ENCODE measurements around the gene RIMBP2.

The RIMBP2 gene

GRCh38 chr12:130583800-130584199 is 132.3 kb downstream of the RIMBP2 start:
- no peak for TF ChIP-seq ZFX (IDR thresholded peaks at IDR 0.05; ENCODE audit: borderline replicate concordance)
- TF ChIP-seq, protein P1, sequence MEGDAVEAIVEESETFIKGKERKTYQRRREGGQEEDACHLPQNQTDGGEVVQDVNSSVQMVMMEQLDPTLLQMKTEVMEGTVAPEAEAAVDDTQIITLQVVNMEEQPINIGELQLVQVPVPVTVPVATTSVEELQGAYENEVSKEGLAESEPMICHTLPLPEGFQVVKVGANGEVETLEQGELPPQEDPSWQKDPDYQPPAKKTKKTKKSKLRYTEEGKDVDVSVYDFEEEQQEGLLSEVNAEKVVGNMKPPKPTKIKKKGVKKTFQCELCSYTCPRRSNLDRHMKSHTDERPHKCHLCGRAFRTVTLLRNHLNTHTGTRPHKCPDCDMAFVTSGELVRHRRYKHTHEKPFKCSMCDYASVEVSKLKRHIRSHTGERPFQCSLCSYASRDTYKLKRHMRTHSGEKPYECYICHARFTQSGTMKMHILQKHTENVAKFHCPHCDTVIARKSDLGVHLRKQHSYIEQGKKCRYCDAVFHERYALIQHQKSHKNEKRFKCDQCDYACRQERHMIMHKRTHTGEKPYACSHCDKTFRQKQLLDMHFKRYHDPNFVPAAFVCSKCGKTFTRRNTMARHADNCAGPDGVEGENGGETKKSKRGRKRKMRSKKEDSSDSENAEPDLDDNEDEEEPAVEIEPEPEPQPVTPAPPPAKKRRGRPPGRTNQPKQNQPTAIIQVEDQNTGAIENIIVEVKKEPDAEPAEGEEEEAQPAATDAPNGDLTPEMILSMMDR (IDR thresholded peaks at IDR 0.05): no peak

GRCh38 chr12:130583317-130583716 is 132.8 kb downstream of the RIMBP2 start:
- H3K27ac ChIP-seq: no peak overlapping the region
- TF ChIP-seq, protein P1 (IDR thresholded peaks at IDR 0.05): no peak
- TF ChIP-seq ZFX (IDR thresholded peaks at IDR 0.05; ENCODE audit: borderline replicate concordance): no peak

More at GRCh38 chr12:130583800-130584199, 132.3 kb downstream of the RIMBP2 start:
- no peak overlapping the region for H3K27ac ChIP-seq

DNA sequence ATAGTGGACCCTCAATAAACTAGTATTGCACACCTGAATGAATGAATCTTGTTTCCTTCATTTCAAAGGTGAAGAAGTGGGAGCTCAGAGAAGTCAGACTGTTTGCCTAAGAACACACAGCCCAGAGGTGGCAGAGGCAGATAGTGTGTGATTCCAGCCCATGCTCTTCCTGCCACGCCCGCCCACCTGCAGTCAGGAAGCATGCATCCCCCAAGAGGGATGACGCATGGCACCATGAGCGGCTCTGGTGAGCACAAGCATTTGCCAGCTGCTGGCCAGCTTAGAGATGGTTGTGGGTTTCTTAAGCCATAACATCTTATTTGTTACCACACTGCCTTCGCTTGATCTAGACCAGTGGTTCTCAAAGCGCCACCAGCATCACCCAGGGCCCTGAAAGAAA is 133.8 kb downstream of the RIMBP2 start:
- no peak for TF ChIP-seq ZFX (IDR thresholded peaks at IDR 0.05; ENCODE audit: borderline replicate concordance)
- TF ChIP-seq, protein P1 (IDR thresholded peaks at IDR 0.05): no peak
- H3K27ac ChIP-seq: no peak overlapping the region

DNA sequence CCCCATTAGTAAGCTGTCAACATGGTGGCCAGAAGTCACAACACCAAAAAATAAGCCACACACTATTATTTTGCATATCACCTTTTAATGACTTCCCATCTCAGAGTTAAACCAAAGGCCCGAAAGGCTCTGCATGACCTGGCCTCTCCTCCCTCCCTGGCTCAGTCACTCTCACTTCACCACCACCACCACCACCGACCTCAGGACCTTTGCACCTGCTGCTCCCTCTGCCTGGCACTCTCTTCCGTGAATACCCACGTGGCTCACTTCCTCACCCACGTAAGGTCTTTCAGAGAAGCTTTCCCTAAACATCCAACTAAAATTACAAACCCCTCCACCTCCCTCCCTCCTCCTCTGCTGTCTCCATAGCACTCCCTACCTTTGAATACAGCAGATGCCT is 134.3 kb downstream of the RIMBP2 start:
- no peak overlapping the region for H3K27ac ChIP-seq
- no peak for TF ChIP-seq ZFX (IDR thresholded peaks at IDR 0.05; ENCODE audit: borderline replicate concordance)
- TF ChIP-seq, protein P1 (IDR thresholded peaks at IDR 0.05): no peak

- H3K27ac ChIP-seq: no peak overlapping the region
- TF ChIP-seq, protein P1 (IDR thresholded peaks at IDR 0.05): no peak
- TF ChIP-seq ZFX (IDR thresholded peaks at IDR 0.05; ENCODE audit: borderline replicate concordance): no peak
Observed at GRCh38 chr12:130579231-130579630, 136.9 kb downstream of the RIMBP2 start.

DNA sequence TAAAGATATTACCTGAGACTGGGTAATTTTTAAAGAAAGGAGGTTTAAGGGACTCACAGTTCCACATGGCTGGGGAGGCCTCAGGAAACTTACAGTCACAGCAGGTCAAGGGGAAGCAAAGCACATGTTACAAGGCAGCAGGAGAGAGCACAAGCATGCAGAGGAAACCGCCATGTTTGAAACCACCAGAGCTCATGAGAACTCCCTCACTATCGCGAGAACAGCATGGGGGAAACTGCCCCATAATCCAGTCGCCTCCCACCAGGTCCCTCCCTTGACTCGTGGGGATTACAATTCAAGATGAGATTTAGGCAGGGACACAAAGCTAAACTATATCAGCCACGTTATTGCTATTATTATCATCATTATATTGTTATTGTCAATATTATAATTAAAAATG is 138.7 kb downstream of the RIMBP2 start:
- H3K27ac ChIP-seq: no peak overlapping the region
- TF ChIP-seq, protein P1 (IDR thresholded peaks at IDR 0.05): no peak
- no peak for TF ChIP-seq ZFX (IDR thresholded peaks at IDR 0.05; ENCODE audit: borderline replicate concordance)

DNA sequence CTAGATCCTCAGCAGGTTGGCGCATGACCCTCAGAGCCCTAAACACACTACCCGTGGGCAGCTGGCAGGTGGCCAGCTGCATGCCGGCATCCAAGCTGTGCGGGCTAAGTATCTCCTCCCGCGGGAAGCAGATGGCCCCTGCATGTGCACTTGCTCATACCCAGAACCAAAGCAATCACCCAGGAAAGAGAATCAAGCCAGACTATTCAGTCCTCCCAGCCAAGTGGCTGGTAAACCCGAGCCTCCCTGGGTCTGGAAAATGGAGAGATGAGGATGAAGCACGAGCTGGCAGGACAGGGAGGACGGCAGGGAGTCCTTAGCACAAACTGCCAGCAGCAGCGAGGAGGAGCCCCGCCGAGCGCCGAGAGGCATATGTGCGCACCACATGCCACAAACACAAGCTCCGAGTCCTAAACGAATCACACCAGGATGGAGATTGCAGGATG is 139.7 kb downstream of the RIMBP2 start:
- TF ChIP-seq, protein P1 (IDR thresholded peaks at IDR 0.05): no peak
- no peak for TF ChIP-seq ZFX (IDR thresholded peaks at IDR 0.05; ENCODE audit: borderline replicate concordance)
- H3K27ac ChIP-seq: no peak overlapping the region
